ENCODE data around the gene CARD9.
"Not testable (repeated sequence)": the region's sequence is repeated elsewhere in the genome, so short reads cannot be mapped to it uniquely, and the experiment has no call there.

CARD9 gene

DNA sequence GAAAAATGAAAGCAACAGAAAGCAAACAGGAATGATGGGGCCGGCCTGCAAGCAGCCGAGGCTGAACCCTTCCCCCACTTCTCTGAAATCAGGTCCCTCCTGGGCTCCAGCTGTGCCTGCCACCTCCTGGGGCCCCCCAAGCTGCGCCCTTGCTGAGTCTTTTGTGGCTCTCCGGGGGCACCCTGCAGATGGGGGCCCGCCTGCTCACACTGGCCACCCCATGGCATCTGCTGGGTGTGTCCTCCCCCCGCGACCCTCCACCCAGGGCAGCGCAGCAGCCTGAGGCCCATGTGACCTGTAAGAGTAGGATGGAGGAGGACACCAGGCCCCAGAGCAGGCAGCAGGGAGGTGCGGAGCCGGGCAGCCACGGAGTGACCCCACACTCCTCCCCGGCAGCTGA, 40.4 kb downstream of the CARD9 start:
- DNase-seq: no peak

DNA sequence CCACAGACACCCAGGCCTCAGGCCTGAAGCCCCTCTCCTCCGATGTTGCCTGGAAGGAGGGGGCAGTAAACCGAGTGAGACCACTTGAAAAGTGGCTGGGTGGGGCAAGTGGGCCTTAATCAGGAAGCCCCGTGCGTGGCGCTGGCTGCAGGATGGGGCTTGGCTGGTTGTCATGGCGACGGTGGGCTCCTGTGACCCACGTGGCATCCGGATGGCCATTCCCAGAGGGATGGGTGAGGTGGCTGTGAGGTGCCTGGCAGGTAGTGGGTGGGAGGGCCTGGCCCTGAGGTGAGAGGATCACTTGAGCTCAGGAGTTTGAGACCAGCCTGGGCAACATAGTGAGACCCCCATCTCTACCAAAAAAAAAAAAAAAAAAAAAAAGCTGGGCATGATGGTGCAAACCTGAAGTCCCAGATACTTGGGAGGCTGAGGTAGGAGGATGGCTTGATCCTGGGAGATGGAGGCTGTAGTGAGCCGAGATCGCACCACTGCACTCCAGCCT, 40.9 kb downstream of the CARD9 start:
- DNase-seq: no peak

DNA sequence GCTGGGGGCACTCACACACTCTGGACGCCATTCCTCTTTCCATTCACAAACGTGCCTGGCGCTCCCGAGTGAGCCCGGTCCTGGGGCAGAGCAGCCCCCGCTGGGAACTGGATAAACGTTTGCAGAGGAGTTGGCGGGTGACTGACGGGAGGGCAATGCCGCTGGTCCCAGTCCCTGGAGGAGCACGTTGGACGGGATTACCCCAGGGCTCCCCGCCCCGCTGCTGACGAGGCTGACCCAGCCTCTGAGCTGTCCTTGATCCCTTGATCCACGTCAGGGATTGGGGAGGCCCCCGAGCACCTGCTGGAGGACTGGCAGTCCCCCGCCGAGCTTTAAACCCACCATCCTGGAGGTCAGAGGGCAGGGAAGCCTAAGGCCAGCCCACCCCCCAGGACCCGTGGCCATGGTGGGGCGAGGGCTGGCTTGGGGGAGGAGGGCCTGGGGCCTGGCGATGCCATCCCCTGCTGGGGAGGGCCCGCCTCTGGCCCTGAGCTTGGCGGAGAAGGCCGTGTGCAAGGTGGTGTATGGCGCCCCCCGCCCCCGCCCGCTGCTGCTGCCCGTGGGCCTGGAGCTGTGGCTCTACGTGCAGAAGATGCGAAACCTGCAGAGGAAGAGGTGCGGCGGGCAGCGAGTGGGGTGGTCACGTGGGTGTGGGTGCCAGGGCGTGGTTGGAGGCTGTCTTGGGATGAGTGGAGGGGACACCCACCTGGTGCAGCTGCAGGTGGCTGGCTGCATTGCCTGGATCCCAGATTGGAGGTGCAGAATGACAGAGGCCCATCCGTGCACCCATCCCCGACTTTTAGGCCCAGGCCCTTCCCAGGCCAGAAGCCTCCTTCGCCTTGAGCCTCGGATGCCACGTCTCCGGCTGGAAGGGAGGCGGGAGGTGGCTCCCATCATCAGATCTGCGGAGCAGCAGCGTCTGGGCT, 41.6 kb downstream of the CARD9 start:
- no peak for DNase-seq

DNA sequence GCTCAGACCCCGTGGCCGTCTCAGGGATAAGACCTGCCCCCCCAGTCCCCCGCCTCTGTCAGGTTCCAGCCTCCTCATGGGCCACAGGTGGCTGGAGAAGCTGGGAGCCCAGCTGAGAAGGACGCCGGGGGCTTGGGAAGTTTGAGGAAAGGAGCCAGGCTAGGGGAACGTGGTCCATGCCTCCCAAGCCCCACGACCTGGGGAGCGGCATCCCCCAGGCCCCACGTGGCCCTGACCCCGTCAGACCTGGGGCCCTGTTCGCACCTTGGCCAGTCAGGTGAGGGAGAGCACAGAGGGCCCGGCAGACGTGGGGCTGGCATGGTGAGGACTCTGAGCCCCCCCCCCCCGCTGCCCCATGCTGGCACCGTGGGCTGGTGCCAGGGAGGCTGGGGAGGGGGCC, 42.4 kb downstream of the CARD9 start:
- DNase-seq: no peak

DNA sequence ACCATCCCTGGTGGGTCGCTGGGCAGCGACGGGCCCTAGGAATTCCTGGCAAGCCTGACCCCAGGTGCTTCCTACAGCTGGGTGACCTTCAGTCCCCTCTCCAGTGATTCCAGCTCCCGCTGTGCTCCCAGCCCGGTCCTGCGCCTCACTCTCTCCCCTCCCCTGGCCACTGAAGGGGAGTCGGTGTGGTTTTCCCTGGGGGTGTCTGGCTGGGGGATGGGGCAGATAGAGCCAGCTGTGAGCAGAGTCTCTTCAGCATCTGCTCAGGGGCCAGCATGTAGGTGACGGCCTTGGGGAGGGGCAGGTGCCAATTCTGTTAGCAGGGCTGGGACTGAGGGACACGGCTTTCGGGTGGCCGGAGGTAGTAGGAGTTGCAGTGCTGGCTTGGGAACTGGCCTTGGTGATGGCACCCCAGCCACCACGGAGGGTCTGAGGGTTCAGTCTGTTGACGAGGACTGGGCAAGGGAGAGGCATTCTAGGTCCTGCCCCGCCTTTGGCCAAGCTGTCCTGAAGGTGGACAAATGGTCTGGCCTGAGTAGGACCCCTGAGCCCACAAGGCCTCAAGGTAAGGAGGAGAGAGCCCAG, 43.0 kb downstream of the CARD9 start:
- no peak for DNase-seq

DNA sequence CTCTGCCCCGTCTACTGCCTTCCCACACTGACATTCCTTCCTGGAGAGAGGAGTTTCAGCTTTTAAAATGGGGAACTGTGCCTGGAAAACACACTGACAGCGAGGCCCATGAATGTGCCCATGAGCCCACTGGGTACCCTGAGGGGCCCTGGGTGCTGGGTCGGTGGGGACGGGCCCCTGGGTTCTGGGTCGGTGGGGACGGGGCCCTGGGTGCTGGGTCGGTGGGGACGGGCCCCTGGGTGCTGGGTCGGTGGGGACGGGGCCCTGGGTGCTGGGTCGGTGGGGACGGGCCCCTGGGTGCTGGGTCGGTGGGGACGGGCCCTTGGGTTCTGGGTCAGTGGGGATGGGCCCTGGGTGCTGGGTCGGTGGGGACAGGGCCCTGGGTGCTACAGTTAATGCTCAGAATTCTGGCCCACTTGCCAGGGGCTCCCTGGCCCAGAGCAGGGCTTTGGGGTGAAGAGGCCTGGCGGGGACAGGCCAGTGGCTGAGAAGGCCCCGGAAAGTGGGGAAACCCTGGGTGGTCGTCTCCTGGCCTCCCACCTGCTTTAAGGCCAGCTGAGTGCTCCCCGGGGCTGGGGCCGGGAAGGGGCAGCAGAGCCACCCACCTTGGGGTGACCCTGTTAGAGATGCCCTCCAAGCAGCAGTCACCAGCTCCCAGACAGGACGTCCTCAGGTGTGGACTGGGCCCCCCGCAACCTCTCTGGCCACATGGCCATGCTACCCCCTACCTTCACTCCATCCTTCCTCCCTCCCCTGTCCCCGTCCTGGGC, 43.6 kb downstream of the CARD9 start:
- DNase-seq: no peak

DNA sequence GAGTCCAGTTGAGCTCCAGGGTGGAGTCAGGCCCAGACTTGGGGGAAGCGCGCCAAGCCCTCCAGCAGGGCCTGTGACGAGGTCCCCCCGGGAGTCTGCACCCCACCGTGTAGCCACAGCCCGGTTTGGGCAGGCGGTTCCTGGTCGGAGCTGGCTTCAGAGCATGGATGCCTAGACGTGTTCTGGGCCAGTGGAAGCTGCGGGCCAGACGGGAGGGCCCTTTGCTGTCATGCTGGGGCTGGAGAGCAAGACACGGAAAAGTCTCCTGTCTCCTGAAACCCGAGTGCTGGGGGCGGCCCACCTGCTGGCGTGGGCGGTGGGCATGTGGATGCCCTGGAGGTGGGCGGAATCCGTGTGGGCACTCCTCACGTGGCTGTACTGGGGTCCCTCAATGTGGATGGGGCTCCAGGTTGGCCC, 44.2 kb downstream of the CARD9 start:
- DNase-seq: no peak

DNA sequence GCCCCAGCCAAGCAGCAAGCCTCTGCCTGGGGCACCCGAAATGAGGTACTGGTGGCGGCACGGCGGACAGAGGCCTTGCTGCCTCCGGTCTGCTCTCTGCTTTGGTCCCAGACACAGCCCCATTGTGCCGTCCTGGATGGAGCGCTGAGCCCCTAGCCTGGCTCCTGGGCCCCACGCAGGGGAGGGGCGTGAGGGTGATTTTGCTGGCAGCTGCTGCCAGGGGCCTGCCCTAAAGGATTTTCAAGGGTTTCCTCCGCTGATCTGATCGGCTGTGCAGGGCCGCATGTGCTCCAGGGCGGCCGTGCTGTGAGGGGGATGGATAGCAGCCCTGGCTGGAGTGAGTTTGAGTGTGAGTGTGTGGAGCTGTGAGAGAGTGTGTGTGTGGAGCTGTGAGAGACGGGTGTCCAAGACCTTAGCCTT, 44.8 kb downstream of the CARD9 start:
- peak; percentile 54 to 88 for DNase-seq

DNA sequence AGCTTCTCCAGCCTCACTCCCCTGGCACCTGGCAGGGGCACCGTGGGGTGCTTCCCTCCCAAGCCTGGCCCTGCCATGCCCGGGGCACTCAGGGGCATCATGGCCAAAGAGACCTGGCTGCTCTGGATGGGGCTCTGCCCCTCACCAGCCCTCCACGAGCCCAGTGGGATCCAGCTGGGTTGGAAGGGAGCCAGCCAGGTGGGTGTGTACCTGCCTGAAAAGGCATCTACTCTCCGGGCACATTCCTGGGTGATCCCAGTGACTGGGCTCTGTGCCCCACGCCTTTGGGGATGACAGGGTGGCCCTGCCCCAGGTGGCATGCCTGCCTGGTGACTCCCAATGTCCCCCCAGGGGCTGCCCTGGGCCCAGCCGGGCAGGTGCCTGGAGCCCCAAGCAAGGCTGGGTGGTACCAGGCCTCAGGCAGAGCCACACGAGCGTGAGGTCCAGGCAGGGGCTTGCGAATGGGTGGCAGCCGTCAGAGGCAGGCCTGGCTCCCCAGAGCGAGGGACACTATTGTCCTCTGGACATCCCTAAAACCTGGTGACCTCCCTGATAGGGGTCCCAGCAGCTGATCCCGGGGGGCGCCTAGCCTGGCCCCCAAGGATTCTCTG, 45.4 kb downstream of the CARD9 start:
- peak in 1 of 2 experiments; percentile 33 for DNase-seq

DNA sequence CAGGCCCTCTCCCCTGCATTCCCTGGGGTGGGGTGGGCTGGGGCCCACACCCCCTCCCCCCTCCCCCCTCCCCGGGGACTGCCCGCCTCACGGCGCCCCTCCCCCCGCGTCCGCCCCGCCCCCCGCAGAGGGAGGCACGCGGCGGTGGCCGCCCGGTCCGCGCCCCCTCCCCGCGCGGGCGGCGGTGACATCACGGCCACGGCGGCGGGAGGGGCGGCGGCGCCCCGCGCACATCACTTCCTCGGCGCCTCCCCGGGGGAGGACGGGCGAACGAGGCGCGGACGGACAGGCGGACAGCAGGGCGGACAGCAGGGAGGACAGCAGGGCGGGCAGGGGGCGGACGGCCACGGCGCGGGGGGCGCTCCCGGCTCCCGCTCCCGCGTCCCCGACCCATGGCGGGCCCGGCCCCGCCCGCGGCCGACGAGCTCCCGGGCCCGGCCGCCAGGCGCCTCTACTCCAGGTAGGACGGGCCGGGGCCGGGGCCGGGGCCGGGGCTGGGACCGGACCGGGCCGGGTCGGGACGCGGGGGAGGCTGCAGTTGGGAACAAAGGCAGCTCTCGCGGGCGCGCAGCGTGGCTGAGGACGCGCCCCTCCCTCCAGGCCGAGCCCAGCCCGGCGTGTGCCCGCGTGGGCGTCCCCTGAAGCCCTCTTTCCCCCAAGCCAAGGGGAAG, 46.0 kb downstream of the CARD9 start, which contains the start of gene GPSM1:
TSS of gene GPSM1 (plus strand) at position 236 of the 671 bp plus-strand sequence. CDS start at position 393, 157 bp downstream.
- DNase-seq: peak in 1 of 2 experiments; percentile 43

DNA sequence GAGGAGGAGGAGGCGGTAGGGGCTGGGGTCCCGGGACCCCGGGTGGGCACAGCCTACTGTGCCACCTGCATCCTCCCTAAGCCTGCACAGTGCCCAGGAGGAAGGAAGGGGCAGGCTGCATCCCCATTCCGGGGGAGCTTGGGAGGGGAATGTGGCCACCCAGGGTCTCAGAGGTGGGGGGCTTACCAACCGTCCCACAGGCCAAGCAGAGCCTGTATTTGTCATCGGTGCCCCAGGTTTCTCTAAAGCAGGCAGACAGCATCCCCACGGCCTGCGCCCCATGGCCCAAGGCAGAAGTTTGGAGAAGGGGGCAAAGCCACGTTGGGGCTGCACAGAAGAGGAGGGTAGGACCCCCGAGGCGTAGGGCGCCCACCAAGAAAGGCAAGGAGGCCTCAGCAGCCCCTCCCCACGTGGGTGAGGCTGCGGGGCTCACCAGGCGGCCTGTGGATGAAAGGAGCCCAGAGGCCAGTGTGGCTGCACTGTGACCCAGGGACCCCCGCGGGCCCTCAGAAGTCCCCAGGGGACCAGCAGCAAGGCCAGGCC, 46.6 kb downstream of the CARD9 start:
- no peak for DNase-seq

DNA sequence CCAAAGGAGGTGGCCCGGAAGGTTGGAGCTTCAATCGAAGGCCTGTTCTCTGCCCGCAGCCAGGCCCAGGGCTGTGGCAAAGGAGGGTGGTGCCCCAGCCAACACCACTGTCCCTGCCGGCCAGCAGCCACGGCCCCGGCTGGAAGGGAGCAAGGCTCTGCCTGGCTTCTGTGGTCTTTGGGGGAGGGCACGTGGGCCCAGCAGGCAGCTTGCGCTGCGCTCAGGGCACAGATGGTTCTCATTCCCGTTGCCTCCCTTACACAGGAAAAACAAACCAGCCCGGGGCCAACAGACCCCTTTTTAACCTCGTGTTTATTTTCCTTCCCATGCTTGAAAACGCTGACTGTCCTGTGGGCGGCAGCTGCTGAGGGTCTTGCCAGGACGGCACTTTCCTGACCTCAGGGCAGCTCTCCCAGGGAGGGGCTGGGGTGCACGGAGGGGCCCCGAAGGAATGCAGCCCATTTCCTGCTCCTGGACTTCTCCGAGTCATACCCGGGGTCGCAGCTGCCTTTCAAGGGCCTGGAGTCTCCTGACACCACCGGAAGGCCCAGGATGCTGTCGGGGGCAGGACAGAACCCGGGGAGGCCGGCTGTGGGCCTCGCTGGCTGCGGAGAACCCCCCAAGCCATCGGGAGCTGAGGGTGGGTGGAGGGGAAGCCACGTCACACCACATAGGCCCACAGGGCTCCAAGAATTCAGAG, 47.3 kb downstream of the CARD9 start:
- peak; percentile 57 to 81 for DNase-seq

DNA sequence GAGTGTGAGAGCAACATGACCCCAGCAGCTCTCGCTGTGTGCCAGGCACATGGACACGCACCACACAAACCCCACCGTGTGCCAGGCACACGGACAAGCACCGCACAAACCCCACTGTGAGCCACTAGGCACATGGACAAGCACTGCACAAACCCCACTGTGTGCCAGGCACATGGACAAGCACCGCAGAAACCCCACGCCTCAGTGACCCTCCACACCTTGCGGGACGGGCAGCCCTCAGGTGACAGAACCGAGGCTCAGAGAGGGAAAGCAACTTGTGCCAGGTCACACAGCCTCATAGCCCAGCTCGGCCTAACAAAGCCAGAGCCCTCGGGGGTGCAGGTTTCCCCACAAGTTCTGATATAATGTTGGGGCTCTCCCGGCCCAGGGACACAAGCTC, 48.1 kb downstream of the CARD9 start:
- DNase-seq: no peak

DNA sequence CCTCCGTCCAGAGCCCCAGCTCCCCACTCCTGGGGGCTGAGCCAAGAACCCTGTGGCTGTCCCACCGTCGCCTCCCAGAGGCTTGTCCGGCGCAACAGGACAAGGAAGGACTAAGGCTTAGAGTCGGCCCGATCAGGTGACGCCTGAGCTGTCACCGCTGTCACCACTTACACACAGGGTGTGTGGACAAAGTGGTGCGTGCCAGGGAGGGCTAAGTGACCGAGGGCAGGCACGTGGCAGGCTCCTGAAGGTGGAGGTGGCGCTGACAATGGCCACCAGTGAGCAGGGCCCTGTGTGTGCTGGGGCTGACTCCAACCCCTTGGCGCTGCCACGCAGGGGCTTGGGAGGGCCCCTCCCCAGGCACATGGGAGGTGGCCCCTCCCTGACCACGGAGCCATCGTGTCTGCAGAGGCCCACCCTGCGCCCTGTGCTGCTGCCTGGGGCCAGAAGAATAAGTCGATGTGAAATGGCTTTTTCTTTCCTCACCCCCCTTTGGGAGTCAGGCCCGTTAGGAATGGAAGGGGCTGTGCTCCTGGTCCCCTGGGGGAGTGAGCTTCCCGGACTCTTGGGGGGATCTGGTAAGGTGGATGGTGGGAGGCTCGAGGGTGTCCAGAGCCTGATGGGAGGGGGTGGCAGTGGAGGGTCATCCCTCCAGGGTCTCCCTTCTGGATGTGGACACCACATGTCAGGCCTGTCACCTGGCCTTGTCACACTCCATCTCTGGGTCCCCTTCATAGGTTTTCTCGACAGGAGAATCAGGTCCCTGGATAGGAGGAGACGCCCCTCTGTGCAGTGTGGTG, 48.8 kb downstream of the CARD9 start:
- DNase-seq: peak in 1 of 2 experiments; percentile 36

DNA sequence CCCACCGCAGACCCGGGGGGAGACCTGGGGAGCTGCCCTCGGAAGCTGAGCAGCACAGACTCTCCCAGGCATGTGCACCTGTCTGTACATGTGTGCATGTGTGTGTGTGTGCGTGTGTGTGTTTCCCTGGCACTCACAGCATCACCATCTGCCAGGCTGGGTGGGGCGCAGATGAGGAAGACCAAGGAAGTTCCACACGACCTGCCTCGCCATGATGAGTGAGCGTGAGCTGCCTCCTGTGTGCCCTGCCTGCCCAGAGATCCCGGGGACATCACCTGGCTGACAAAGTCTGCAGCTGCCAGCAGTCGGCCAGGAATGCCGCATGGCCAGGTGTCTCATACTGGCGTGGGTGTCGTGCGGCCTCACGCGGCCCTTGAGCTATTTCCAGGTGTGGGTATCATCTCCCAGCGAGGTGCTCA, 50.1 kb downstream of the CARD9 start:
- DNase-seq: peak; percentile 46 to 83

DNA sequence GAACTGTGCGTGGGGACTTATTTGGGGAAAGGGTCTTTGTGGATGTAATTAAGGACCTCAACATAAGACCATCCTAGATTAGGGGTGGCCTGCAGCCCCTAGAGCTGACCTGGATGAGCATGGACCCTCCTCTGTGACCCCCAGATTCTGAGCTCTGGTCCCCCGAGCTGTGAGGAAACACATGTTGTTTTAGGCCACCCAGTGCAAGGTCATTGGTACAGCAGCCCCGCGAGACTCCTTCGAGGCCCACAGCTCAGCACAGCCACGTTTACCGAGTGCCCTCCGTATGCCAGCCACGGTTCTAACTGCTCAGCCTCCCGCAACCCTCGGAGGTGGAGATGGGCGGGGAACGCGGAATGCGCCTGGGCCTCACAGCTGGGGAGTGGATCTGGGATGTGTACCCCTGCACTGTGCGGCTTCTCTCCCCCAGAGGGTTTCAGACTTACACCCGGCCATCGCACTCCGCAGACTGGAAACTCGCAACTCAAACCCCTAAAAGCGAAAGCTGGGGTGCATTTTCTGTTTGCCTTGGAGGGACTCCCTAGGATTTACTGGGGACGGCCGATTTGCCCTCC, 50.6 kb downstream of the CARD9 start:
- DNase-seq: no peak

DNA sequence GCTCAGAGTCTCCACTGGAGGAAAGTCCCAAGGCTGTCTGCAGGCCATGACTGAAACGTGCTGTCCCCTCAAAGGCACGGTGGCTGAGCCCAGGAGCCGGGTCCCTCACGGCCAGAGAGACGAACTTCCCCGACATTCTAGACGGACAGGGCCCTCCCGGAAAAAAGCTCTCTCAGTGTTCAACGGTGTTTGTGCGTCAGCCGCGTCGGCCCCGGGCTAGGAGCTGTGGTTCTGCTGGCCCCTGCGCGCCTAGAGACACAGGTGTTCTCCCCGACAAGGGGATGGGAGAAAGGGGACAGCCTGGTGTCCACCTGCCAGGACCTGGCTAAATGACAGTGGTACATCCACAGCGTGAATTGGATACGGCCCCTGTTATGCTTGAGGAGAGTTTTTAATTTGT, 51.9 kb downstream of the CARD9 start:
- no peak for DNase-seq

DNA sequence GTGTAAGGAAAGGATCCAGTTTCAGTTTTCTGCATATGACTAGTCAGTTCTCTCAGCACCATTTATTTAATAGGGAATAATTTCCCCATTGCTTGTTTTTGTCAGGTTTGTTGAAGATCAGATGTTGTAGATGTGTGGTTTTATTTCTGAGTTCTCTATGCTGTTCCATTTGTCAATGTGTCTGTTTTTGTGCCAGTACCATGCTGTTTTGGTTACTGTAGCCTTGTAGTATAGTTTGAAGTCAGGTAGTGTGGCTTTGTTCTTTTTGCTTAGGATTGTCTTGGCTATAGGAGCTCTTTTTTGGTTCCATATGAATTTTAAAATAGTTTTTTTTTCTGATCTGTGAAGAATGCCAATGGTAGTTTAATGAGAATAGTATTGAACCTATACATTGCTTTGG, 52.5 kb downstream of the CARD9 start:
- not testable (repeated sequence) for DNase-seq

DNA sequence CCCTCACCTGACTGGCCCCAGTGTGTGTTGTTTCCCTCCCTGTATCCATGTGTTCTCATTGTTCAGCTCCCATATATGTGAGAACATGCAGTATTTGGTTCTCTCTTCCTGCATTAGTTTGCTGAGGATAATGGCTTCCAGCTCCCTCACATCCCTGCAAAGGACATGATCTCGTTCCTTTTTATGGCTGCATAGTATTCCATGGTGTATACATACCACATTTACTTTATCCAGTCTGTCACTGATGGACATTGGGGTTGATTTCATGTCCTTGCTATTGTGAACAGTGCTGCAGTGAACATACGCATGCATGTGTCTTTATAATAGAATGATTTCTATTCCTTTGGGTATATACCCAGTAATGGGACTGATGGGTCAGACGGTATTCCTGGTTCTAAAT, 53.5 kb downstream of the CARD9 start:
- not testable (repeated sequence) for DNase-seq

DNA sequence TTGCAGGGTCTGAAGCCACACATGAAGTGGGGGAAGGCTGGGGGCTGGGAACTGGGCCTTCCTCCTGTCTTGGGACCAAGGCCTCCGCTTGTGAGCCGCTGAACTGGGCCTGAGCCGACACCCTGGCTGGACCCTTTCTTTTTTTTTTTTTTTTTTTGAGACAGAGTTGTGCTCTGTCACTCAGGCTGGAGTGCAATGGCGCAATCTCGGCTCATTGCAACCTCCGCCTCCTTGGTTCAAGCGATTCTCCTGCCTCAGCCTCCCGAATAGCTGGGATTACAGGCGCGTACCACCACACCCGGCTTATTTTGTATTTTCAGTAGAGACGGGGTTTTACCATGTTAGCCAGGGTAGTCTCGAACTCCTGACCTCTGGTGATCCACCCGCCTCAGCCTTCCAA, 54.2 kb downstream of the CARD9 start:
- not testable (repeated sequence) for DNase-seq

Data from NCI-H524 (cell line).